ENCODE results near the gene C17orf78. TPM values are rescaled to one million over a fixed set of nuclear protein-coding genes. Genes with fewer than 3 reads are reported as not detected.

Gene C17orf78
- total RNA-seq, result not detected in 2 replicates

GRCh38 chr17:37375706-37376105 is at the start of gene C17orf78:
TSS of gene C17orf78 (plus strand) at chr17:37375985. CDS start at chr17:37376093, 108 bp downstream.

GRCh38 chr17:37406635-37407461 is 31.1 kb downstream of the C17orf78 start, which contains the start of the genes ACACA and TADA2A:
TSS of gene ACACA (minus strand) at chr17:37406836. CDS start at chr17:37406299, 537 bp downstream.
TSS of gene TADA2A (plus strand) at chr17:37406886. CDS start at chr17:37411366, 4,480 bp downstream.

Other genes with a start within 250 kb of the C17orf78 start
- 86.2 and 93.2 TPM in 2 replicates for gene ACACA, start 30.9 kb downstream of the C17orf78 start, total RNA-seq
- 18.0 and 26.7 TPM in 2 replicates for gene TADA2A, start 30.9 kb downstream of the C17orf78 start, total RNA-seq
- 50.6 and 72.0 TPM in 2 replicates for gene DUSP14, start 113.9 kb downstream of the C17orf78 start, total RNA-seq
- gene SYNRG, start 233.4 kb downstream of the C17orf78 start, total RNA-seq, result 14.9 and 18.9 TPM in 2 replicates

Data from uterine smooth muscle cell (primary cell).